Bronchial epithelial cell (primary cell): ENCODE results near the gene WT1. TPM values are rescaled to one million over a fixed set of nuclear protein-coding genes. Genes with fewer than 3 reads are reported as not detected.

Experiments used
- DNase-seq: peaks from one replicate; pipeline ENCODE4 v3.0.0-alpha.2; 2010; ENCODE audit warnings: low read depth
- FAIRE-seq: peaks from 2 replicates; lab custom pipeline; 2011; peaks lifted over from hg19 to GRCh38; lab: Jason Lieb, UNC
- H3K27me3 ChIP-seq: 2 replicates; pipeline ENCODE4 v1.5.1; 2011; ENCODE audit warnings: low read length; ENCODE audit not compliant: control insufficient read depth, insufficient read depth
- H3K36me3 ChIP-seq: 2 replicates; pipeline ENCODE4 v1.5.1; 2011; ENCODE audit warnings: low read length; ENCODE audit not compliant: control insufficient read depth, insufficient read depth
- H3K4me3 ChIP-seq: 2 replicates; pipeline ENCODE4 v1.5.1; 2011; ENCODE audit warnings: mild to moderate bottlenecking, low read depth, low read length, control low read depth
- total RNA-seq: library from RNA; depleted of rRNA; stranded (reverse); fragments of >200 nt; gene quantifications from 2 replicates; pipeline ENCODE4 v1.2.1, GENCODE V29; 2014
- TF ChIP-seq, protein P1 (sequence below): IDR thresholded peaks from 2 replicates; pipeline ENCODE4 v1.5.1; 2011; ENCODE audit warnings: mild to moderate bottlenecking, moderate library complexity, low read length, control low read depth, inconsistent platforms; ENCODE audit not compliant: insufficient read depth, severe bottlenecking

WT1 gene
- total RNA-seq, 1 donor from 2014 or later = not detected

DNA sequence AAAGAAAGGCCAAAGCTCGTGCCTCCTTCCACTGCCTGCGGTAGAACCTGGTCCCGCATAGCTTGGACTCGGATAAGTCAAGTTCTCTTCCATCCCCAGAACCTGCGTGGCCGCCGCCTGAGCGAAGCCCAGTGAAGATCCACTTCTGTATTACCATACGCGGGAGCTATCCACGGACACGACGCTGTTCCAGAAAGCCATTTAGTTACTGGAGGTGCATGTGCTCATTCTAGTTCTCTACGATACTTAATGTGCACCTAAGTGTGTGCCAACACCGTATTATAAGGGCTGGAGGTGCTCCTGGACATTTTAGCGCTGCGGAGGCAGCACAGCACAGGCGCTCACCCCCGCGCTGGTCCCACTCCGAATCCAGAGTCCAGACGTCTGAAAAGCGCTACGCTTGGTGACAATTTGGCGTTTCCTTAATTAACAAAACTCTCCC lies 1.4 kb downstream of the WT1 start:
- Histone ChIP-seq H3K27me3 (peaks cover 74% of the 10 kb centered on the region), H3K4me3 (no peak overlapping the region), H3K36me3 (no peaks in the 10 kb centered on the region)
- TF ChIP-seq, protein P1, sequence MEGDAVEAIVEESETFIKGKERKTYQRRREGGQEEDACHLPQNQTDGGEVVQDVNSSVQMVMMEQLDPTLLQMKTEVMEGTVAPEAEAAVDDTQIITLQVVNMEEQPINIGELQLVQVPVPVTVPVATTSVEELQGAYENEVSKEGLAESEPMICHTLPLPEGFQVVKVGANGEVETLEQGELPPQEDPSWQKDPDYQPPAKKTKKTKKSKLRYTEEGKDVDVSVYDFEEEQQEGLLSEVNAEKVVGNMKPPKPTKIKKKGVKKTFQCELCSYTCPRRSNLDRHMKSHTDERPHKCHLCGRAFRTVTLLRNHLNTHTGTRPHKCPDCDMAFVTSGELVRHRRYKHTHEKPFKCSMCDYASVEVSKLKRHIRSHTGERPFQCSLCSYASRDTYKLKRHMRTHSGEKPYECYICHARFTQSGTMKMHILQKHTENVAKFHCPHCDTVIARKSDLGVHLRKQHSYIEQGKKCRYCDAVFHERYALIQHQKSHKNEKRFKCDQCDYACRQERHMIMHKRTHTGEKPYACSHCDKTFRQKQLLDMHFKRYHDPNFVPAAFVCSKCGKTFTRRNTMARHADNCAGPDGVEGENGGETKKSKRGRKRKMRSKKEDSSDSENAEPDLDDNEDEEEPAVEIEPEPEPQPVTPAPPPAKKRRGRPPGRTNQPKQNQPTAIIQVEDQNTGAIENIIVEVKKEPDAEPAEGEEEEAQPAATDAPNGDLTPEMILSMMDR = no peak
- DNase-seq = no peak
- FAIRE-seq = no peak

DNA sequence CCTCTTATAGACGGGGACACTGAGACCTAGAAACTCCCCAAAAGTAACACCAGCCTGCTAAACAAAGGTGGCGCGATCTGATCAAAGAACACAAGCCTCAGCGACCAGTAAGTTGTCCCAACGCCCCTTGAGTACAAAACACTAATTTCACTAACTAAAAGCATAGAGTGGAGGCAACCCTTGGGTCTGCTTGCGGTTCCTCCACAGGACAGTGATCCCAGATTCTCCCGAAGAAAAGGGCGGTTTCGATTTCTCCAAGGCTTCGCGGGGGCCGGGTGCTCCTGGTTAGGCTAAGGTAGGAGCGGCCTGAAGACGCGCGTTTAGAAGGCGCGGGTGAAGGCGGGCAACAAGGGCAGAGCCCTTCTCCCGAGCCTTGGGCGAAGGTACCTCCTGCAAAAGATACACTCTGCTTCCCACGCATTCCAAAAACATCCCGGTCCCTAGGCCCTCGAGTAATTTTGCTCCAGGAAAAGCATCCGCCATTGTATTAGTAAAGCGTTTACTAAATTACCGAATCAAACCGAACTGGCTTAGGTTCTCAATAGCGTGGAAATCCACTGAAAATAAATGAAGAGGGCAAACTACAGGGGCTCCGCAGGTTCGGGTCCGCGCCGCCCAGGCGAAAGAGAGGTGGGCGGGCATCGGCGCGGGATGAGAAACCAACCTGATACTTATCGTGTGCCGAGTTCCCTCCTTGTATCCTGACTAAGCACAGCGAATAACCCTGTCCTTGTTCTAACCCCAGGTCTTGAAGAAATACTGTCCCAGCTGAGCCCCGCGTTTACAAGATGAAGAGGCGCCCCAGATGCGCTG lies 2.0 kb downstream of the WT1 start:
- H3K27me3 ChIP-seq = peaks cover 73% of the 10 kb centered on the region
- no peaks in the 10 kb centered on the region for H3K36me3 ChIP-seq
- TF ChIP-seq, protein P1 = no peak
- no peak for FAIRE-seq
- H3K4me3 ChIP-seq = no peak overlapping the region
- DNase-seq = no peak

DNA sequence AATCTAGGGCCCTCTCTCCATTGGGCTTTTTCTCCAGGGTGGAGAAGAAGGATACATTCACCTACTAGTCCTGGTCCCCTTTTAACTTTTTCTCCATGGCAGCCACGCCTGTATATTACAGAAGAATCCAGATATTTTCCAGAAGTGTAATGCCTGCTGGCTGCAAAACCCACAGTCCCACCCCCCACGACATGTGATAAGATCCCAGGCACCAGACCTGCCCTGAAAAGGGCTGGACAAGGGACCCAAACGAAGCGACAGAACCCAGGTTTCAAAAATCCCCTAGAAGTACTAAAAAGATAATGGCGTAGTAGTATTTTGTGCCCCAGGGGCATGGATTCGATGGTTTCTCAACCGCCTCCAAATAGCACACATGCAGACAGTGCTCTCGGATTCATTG lies 2.8 kb downstream of the WT1 start:
- DNase-seq (no peak), FAIRE-seq (no peak)
- TF ChIP-seq, protein P1 = no peak
- Histone ChIP-seq H3K4me3 (no peak overlapping the region), H3K36me3 (no peaks in the 10 kb centered on the region), H3K27me3 (peaks cover 73% of the 10 kb centered on the region)

DNA sequence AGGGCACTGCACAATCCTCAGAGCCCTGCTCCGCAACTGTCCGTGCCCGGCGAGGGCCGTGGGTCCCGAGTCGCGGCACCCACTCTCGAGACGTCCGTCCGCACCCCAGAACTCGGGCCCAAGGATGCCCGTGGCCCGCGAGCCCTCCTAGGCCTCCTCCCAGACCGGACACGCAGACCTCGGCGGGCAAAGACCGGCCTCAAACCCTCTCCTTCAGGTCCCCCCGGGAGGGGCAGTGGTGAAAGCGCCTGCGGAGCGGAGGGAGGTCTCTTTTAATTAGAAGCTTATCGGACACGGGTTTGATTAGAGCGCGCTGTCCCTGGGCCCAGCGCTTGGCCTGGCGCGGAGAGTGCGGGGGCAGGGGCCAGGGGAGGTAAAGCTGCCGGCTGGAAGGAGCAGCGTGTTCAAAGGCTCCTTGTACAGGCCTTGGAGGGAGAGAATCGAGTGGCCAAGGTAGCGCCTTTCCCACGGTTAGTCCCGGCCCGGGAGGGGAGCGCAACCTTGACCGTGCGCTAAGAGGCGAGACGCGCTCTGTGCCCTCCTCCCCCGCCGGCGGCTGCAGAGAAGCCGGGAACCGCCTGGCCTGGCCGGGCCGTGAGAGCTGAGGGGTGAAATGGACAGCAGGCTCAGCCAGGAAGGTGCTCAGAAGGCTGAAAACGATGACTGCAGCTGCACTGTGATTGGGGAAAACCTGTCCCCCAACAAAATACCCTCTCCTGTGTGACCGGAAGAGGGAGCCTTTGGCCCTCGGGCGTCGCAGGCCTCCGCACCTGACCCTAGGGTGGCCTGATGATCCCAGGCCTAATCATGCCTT lies 4.6 kb downstream of the WT1 start:
- TF ChIP-seq, protein P1 = peak; percentile 18
- peaks cover 70% of the 10 kb centered on the region for H3K27me3 ChIP-seq
- H3K4me3 ChIP-seq = no peak overlapping the region
- FAIRE-seq = no peak
- H3K36me3 ChIP-seq = no peaks in the 10 kb centered on the region
- DNase-seq = no peak

DNA sequence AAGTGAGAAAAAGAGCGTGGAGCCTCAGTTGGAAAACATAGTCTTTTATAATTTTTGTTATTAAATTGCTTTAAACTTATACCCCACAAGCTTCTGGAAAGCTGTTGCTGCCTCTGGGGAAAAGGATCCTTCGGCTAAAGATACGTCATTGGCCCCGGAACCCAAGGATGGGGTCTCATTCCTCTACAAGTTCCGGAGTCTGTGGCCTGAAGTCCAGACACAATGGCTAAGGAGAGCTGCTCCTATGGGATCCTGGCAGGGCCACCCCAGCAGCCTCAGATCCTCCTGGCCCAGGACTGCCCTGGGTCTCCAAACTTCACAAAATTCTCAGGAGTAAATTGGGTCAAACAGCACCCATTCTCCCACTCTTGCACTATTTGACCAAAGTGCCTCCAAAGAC lies 5.9 kb downstream of the WT1 start:
- TF ChIP-seq, protein P1 = no peak
- FAIRE-seq (no peak), DNase-seq (no peak)
- Histone ChIP-seq H3K27me3 (peaks cover 61% of the 10 kb centered on the region), H3K36me3 (no peaks in the 10 kb centered on the region), H3K4me3 (no peak overlapping the region)
